T-helper 2 cell treated with Interferon-gamma antibody and Interleukin-4, amounts not matched to agents 100 ng/mL and 5 ng/mL, for 36 hours (primary cell): ENCODE results near the gene EPB41L3. TPM values are rescaled to one million over a fixed set of nuclear protein-coding genes. Genes with fewer than 3 reads are reported as not detected.
"Not testable (repeated sequence)": the region's sequence is repeated elsewhere in the genome, so short reads cannot be mapped to it uniquely, and the experiment has no call there.

Experiments used
- intact Hi-C: fragments of 100-400 bp; cut with micrococcal nuclease; formaldehyde crosslinking; loops from one replicate; pipeline ENCODE4 v1.15.1; 2023
- total RNA-seq: library from RNA; stranded (reverse); gene quantifications from 2 replicates; pipeline ENCODE4 v1.2.3, GENCODE V29; 2022

Gene EPB41L3
- total RNA-seq = 1.6 and 1.8 TPM in 2 replicates

GRCh38 chr18:5543773-5544389, at the start of gene EPB41L3:
Gene EPB41L3 (minus strand): TSS chr18:5543997. CDS start chr18:5489183, 54,814 bp downstream.
- intact Hi-C loops = no loop called here

GRCh38 chr18:5588529-5588928, 44.7 kb upstream of the EPB41L3 start:
- intact Hi-C loops = no loop called here

GRCh38 chr18:5585653-5586052, 41.9 kb upstream of the EPB41L3 start:
- intact Hi-C loops = no loop called here

- intact Hi-C loops = no loop called here
Measured at GRCh38 chr18:5584746-5585417, 41.1 kb upstream of the EPB41L3 start.

GRCh38 chr18:5582849-5583681, 39.3 kb upstream of the EPB41L3 start:
- intact Hi-C loops = no loop called here

- intact Hi-C loops = no loop called here
Measured at GRCh38 chr18:5582076-5582475, 38.3 kb upstream of the EPB41L3 start.

GRCh38 chr18:5574843-5575242, 31.0 kb upstream of the EPB41L3 start:
- intact Hi-C loops = no loop called here

GRCh38 chr18:5571666-5572065, 27.9 kb upstream of the EPB41L3 start:
- intact Hi-C loops = no loop called here

- intact Hi-C loops = not testable (repeated sequence)
Measured at GRCh38 chr18:5570613-5571012, 26.8 kb upstream of the EPB41L3 start.

GRCh38 chr18:5568416-5568815, 24.6 kb upstream of the EPB41L3 start:
- intact Hi-C loops = no loop called here

GRCh38 chr18:5558851-5559250, 15.1 kb upstream of the EPB41L3 start:
- intact Hi-C loops = no loop called here

GRCh38 chr18:5556310-5556974, 12.6 kb upstream of the EPB41L3 start:
- intact Hi-C loops = no loop called here

- intact Hi-C loops = no loop called here
Measured at GRCh38 chr18:5554629-5555028, 10.8 kb upstream of the EPB41L3 start.

- intact Hi-C loops = no loop called here
Measured at GRCh38 chr18:5546660-5547059, 2.9 kb upstream of the EPB41L3 start.

GRCh38 chr18:5543036-5543680, 639 bp downstream of the EPB41L3 start:
- intact Hi-C loops = no loop called here

- intact Hi-C loops = no loop called here
Measured at GRCh38 chr18:5542515-5543035, 1.2 kb downstream of the EPB41L3 start.

- intact Hi-C loops = no loop called here
Measured at GRCh38 chr18:5541644-5542043, 2.2 kb downstream of the EPB41L3 start.

GRCh38 chr18:5539391-5539790, 4.4 kb downstream of the EPB41L3 start:
- intact Hi-C loops = no loop called here

- intact Hi-C loops = no loop called here
Measured at GRCh38 chr18:5538544-5538943, 5.3 kb downstream of the EPB41L3 start.

GRCh38 chr18:5537860-5538259, 5.9 kb downstream of the EPB41L3 start:
- intact Hi-C loops = no loop called here

- intact Hi-C loops = no loop called here
Measured at GRCh38 chr18:5534845-5535244, 9.0 kb downstream of the EPB41L3 start.
